T-helper 2 cell treated with Interferon-gamma antibody and Interleukin-4, amounts not matched to agents 5 μg/mL and 100 μg/mL, for 36 hours (primary cell): ENCODE measurements around the gene EEFSEC.

Experiments
- DNase-seq: peaks from one replicate; pipeline ENCODE4 v3.0.0; 2021; ENCODE audit warnings: low spot score
- H3K27ac Mint-ChIP-seq: one replicate; pipeline ENCODE4 v1.8.0; 2021; ENCODE audit warnings: mild to moderate bottlenecking, mixed read lengths
- H3K27me3 Mint-ChIP-seq: one replicate; pipeline ENCODE4 v1.8.0; 2021; ENCODE audit warnings: low read depth, mixed read lengths
- H3K36me3 Mint-ChIP-seq: one replicate; pipeline ENCODE4 v1.8.0; 2021; ENCODE audit warnings: low read depth, mixed read lengths
- H3K4me1 Mint-ChIP-seq: one replicate; pipeline ENCODE4 v1.8.0; 2021; ENCODE audit warnings: low read depth, mixed read lengths
- H3K4me3 Mint-ChIP-seq: one replicate; pipeline ENCODE4 v1.8.0; 2022; ENCODE audit warnings: mild to moderate bottlenecking, moderate library complexity, mixed read lengths
- H3K9me3 Mint-ChIP-seq: one replicate; pipeline ENCODE4 v1.8.0; 2021; ENCODE audit warnings: mixed read lengths

Gene EEFSEC

GRCh38 chr3:128415200-128415772 is 262.0 kb downstream of the EEFSEC start:
- H3K27ac Mint-ChIP-seq: no peak overlapping the region
- H3K27me3 Mint-ChIP-seq: no peaks in the 10 kb centered on the region
- DNase-seq: no peak
- H3K4me1 Mint-ChIP-seq: no peaks in the 10 kb centered on the region
- no peaks in the 10 kb centered on the region for H3K36me3 Mint-ChIP-seq
- no peak overlapping the region for H3K4me3 Mint-ChIP-seq
- no peaks in the 10 kb centered on the region for H3K9me3 Mint-ChIP-seq

GRCh38 chr3:128415773-128416577 is 262.7 kb downstream of the EEFSEC start:
- Mint-ChIP-seq H3K4me3 (no peak overlapping the region), H3K27ac (no peak overlapping the region), H3K36me3 (no peaks in the 10 kb centered on the region), H3K4me1 (no peaks in the 10 kb centered on the region), H3K9me3 (no peaks in the 10 kb centered on the region), H3K27me3 (no peaks in the 10 kb centered on the region)
- DNase-seq: no peak

GRCh38 chr3:128416578-128417211 is 263.4 kb downstream of the EEFSEC start:
- H3K4me1 Mint-ChIP-seq: no peaks in the 10 kb centered on the region
- no peaks in the 10 kb centered on the region for H3K27me3 Mint-ChIP-seq
- no peak overlapping the region for H3K4me3 Mint-ChIP-seq
- no peak for DNase-seq
- no peak overlapping the region for H3K27ac Mint-ChIP-seq
- no peaks in the 10 kb centered on the region for H3K9me3 Mint-ChIP-seq
- H3K36me3 Mint-ChIP-seq: no peaks in the 10 kb centered on the region

GRCh38 chr3:128418900-128419299 is 265.6 kb downstream of the EEFSEC start:
- Mint-ChIP-seq H3K27me3 (no peaks in the 10 kb centered on the region), H3K4me1 (no peaks in the 10 kb centered on the region), H3K27ac (no peak overlapping the region), H3K4me3 (no peak overlapping the region), H3K36me3 (no peaks in the 10 kb centered on the region), H3K9me3 (no peaks in the 10 kb centered on the region)
- no peak for DNase-seq

GRCh38 chr3:128419311-128419710 is 266.0 kb downstream of the EEFSEC start:
- H3K9me3 Mint-ChIP-seq: no peaks in the 10 kb centered on the region
- H3K36me3 Mint-ChIP-seq: no peaks in the 10 kb centered on the region
- no peak overlapping the region for H3K27ac Mint-ChIP-seq
- no peak for DNase-seq
- H3K4me3 Mint-ChIP-seq: no peak overlapping the region
- H3K4me1 Mint-ChIP-seq: no peaks in the 10 kb centered on the region
- H3K27me3 Mint-ChIP-seq: no peaks in the 10 kb centered on the region

GRCh38 chr3:128420289-128420688 is 267.0 kb downstream of the EEFSEC start:
- Mint-ChIP-seq H3K9me3 (no peaks in the 10 kb centered on the region), H3K4me3 (no peak overlapping the region), H3K4me1 (no peaks in the 10 kb centered on the region), H3K27me3 (no peaks in the 10 kb centered on the region), H3K36me3 (no peaks in the 10 kb centered on the region), H3K27ac (no peak overlapping the region)
- no peak for DNase-seq

- H3K4me3 Mint-ChIP-seq: no peak overlapping the region
- H3K27ac Mint-ChIP-seq: no peak overlapping the region
- H3K27me3 Mint-ChIP-seq: no peaks in the 10 kb centered on the region
- no peak for DNase-seq
- H3K9me3 Mint-ChIP-seq: no peaks in the 10 kb centered on the region
- no peaks in the 10 kb centered on the region for H3K36me3 Mint-ChIP-seq
- H3K4me1 Mint-ChIP-seq: no peaks in the 10 kb centered on the region
Observed at GRCh38 chr3:128420720-128421438, 267.6 kb downstream of the EEFSEC start.

- Mint-ChIP-seq H3K9me3 (no peaks in the 10 kb centered on the region), H3K4me3 (no peak overlapping the region), H3K27me3 (no peaks in the 10 kb centered on the region), H3K4me1 (no peaks in the 10 kb centered on the region), H3K27ac (no peak overlapping the region), H3K36me3 (no peaks in the 10 kb centered on the region)
- no peak for DNase-seq
Observed at GRCh38 chr3:128421439-128421836, 268.2 kb downstream of the EEFSEC start.

GRCh38 chr3:128421966-128422365 is 268.7 kb downstream of the EEFSEC start:
- Mint-ChIP-seq H3K27me3 (no peaks in the 10 kb centered on the region), H3K36me3 (no peaks in the 10 kb centered on the region), H3K4me3 (no peak overlapping the region), H3K9me3 (no peaks in the 10 kb centered on the region), H3K4me1 (no peaks in the 10 kb centered on the region), H3K27ac (no peak overlapping the region)
- DNase-seq: no peak

GRCh38 chr3:128422762-128423524 is 269.7 kb downstream of the EEFSEC start:
- no peak overlapping the region for H3K27ac Mint-ChIP-seq
- no peaks in the 10 kb centered on the region for H3K9me3 Mint-ChIP-seq
- no peaks in the 10 kb centered on the region for H3K36me3 Mint-ChIP-seq
- H3K4me3 Mint-ChIP-seq: no peak overlapping the region
- H3K27me3 Mint-ChIP-seq: peaks cover 2% of the 10 kb centered on the region
- no peaks in the 10 kb centered on the region for H3K4me1 Mint-ChIP-seq
- no peak for DNase-seq

GRCh38 chr3:128423525-128424147 is 270.4 kb downstream of the EEFSEC start:
- no peak overlapping the region for H3K4me3 Mint-ChIP-seq
- peaks cover 4% of the 10 kb centered on the region for H3K27me3 Mint-ChIP-seq
- no peak for DNase-seq
- H3K9me3 Mint-ChIP-seq: no peaks in the 10 kb centered on the region
- no peaks in the 10 kb centered on the region for H3K36me3 Mint-ChIP-seq
- no peaks in the 10 kb centered on the region for H3K4me1 Mint-ChIP-seq
- no peak overlapping the region for H3K27ac Mint-ChIP-seq

GRCh38 chr3:128424508-128425069 is 271.3 kb downstream of the EEFSEC start:
- H3K9me3 Mint-ChIP-seq: no peaks in the 10 kb centered on the region
- H3K27ac Mint-ChIP-seq: no peak overlapping the region
- no peak overlapping the region for H3K4me3 Mint-ChIP-seq
- no peak for DNase-seq
- H3K4me1 Mint-ChIP-seq: no peaks in the 10 kb centered on the region
- no peaks in the 10 kb centered on the region for H3K36me3 Mint-ChIP-seq
- H3K27me3 Mint-ChIP-seq: peaks cover 4% of the 10 kb centered on the region
